ENCODE results near the gene TBC1D22A. TPM values are rescaled to one million over a fixed set of nuclear protein-coding genes. Genes with fewer than 3 reads are reported as not detected.

The TBC1D22A gene
- total and polyA plus RNA-seq, 9 of the 15 experiments (the other 6 are each of a cell fraction or from before 2014, with no cell fraction given) = 0.20 to 11.5 (median 5.2) TPM

DNA sequence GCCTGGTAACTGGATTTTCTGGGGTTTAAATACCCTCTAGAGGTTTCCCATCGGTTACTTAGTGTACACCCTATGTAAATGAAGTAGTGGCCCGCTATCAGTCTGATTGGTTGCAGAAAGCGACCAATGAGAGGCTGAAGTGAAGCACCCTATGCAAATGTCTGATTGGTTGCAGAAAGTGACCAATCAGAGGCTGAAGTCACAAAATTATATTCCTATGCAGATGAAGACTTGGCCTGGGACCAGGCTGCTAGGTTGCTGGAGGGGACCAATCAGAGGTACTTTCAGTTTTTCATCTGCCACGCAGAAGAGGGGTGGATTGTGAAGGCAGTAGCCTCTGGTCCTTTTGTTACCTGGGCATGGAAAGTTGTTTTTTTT, 134.8 kb downstream of the TBC1D22A start:
- no peaks in the 10 kb centered on the region for H3K9me1 ChIP-seq (ENCODE audit: control insufficient read depth, insufficient read depth, low read length)
- BruUV-seq (replicated peaks) = no TSS peak
- in situ Hi-C loops (cut with MboI) = no loop called here
- DNase-seq (ENCODE audit: extremely low read depth in 1 of 4, low spot score in 3 of 4) (peak in 2 of 4 experiments; percentile 29 to 30), FAIRE-seq (peak; percentile 61), ATAC-seq (peak; percentile 77)
- H3K9ac ChIP-seq (ENCODE audit: insufficient read depth in 1 of 2, low read depth in 2 of 2, low read length in 2 of 2) = no peak overlapping the region
- H3K27me3 ChIP-seq (ENCODE audit: control insufficient read depth in 2 of 2, insufficient read depth in 2 of 2, low read length in 2 of 2) = no peaks in the 10 kb centered on the region
- H2AFZ ChIP-seq (ENCODE audit: low read depth, low read length) = no peak overlapping the region
- 93% methylated on average over 4 of the region's 4 CpGs for WGBS (ENCODE audit: insufficient coverage, low coverage, missing lambda C conversion rate)
- no peak overlapping the region for H3K27ac ChIP-seq (ENCODE audit: extremely low read depth, low read depth, low read length)
- peaks cover 5% of the 10 kb centered on the region; the same call in 1 of the 3 replicates for H3K36me3 ChIP-seq (ENCODE audit: control insufficient read depth, insufficient read depth, low read length)
- ChIA-PET CTCF (ENCODE audit: low intra/inter-chr PET ratio) (no interaction called here), POLR2A (no interaction called here)
- no peak overlapping the region for H3K4me2 ChIP-seq (ENCODE audit: insufficient read depth, low read length)
- peaks cover 14% of the 10 kb centered on the region in 2 experiments; a peak in 4 of 5 replicates for H3K4me1 ChIP-seq (replicated peaks in 1 of 2; ENCODE audit: control insufficient read depth in 2 of 2, insufficient read depth in 2 of 2, low read length in 2 of 2)
- no peak overlapping the region for H3K4me3 ChIP-seq
- H4K20me1 ChIP-seq (replicated peaks; ENCODE audit: control insufficient read depth, insufficient read depth, low read length) = no peaks in the 10 kb centered on the region
- intact Hi-C loops (cut with micrococcal nuclease) = no loop called here
- H3K9me3 ChIP-seq (replicated peaks; ENCODE audit: control insufficient read depth, insufficient read depth, low read depth, low read length) = no peaks in the 10 kb centered on the region
- no peak for TF ChIP-seq ZNF23 (CRISPR knock-in tag; IDR thresholded peaks at IDR 0.05)
- TF ChIP-seq HMG20B (CRISPR knock-in tag; IDR thresholded peaks at IDR 0.05) = no peak
- no peak for TF ChIP-seq MYNN (IDR thresholded peaks at IDR 0.05)
- TF ChIP-seq MYNN (CRISPR knock-in tag; IDR thresholded peaks at IDR 0.05) = no peak
- TF ChIP-seq ZNF324 (CRISPR knock-in tag; IDR thresholded peaks at IDR 0.05) = no peak
- H3K79me2 ChIP-seq (ENCODE audit: control insufficient read depth, insufficient read depth, low read length) = no peaks in the 10 kb centered on the region

DNA sequence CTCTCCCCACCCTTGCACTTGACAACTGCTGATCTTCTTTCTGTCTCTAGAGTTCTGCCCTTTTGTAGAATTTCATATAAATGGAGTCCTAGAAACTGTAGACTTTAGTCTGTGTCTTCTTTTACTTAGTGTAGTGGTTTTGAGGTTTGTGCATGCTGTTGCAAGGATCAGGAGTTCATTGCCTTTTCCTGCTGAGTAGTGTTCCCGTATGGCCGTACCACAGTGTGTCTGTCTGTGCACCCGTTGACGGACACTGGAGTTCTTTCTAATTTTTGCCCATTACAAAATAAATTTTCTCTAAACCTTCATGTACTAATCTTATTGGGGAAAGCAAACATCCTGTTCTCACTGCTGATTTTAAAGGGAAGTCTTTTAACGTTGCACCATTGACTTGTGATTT, 138.1 kb downstream of the TBC1D22A start:
- Histone ChIP-seq H3K27ac (ENCODE audit: extremely low read depth, low read depth, low read length) (no peak overlapping the region), H2AFZ (ENCODE audit: low read depth, low read length) (no peak overlapping the region), H3K9me1 (ENCODE audit: control insufficient read depth, insufficient read depth, low read length) (no peaks in the 10 kb centered on the region), H3K4me3 (no peak overlapping the region), H3K9me3 (replicated peaks; ENCODE audit: control insufficient read depth, insufficient read depth, low read depth, low read length) (no peaks in the 10 kb centered on the region), H3K36me3 (ENCODE audit: control insufficient read depth, insufficient read depth, low read length) (0 out of 3 replicates have a peak, but pooled peaks cover 4% of the 10 kb centered on the region), H3K79me2 (ENCODE audit: control insufficient read depth, insufficient read depth, low read length) (no peaks in the 10 kb centered on the region), H3K4me1 (replicated peaks in 1 of 2; ENCODE audit: control insufficient read depth in 2 of 2, insufficient read depth in 2 of 2, low read length in 2 of 2) (peaks cover 8 to 10% of the 10 kb centered on the region in 2 experiments; a peak in 4 of 5 replicates), H3K4me2 (ENCODE audit: insufficient read depth, low read length) (no peak overlapping the region), H4K20me1 (replicated peaks; ENCODE audit: control insufficient read depth, insufficient read depth, low read length) (no peaks in the 10 kb centered on the region), H3K9ac (ENCODE audit: insufficient read depth in 1 of 2, low read depth in 2 of 2, low read length in 2 of 2) (no peak overlapping the region), H3K27me3 (ENCODE audit: control insufficient read depth in 2 of 2, insufficient read depth in 2 of 2, low read length in 2 of 2) (no peaks in the 10 kb centered on the region)
- no peak for ATAC-seq
- FAIRE-seq = no peak
- DNase-seq (ENCODE audit: extremely low read depth in 1 of 4, low spot score in 3 of 4) = no peak
- CTCF ChIA-PET (ENCODE audit: low intra/inter-chr PET ratio) = no interaction called here
- intact Hi-C loops (cut with micrococcal nuclease) = no loop called here
- no TSS peak for BruUV-seq (replicated peaks)
- 82% methylated on average over 5 of the region's 5 CpGs for WGBS (ENCODE audit: insufficient coverage, low coverage, missing lambda C conversion rate)
- POLR2A ChIA-PET = no interaction called here
- in situ Hi-C loops (cut with MboI) = no loop called here
- no peak for TF ChIP-seq NCOA1 (IDR thresholded peaks at IDR 0.05; ENCODE audit: low read depth)
- no peak for TF ChIP-seq POLR2G (IDR thresholded peaks at IDR 0.05; ENCODE audit: low read depth, low read length)
- no peak for TF ChIP-seq ZNF696 (CRISPR knock-in tag; conservative IDR thresholded peaks at IDR 0.05)
- TF ChIP-seq CHD4 (IDR thresholded peaks at IDR 0.05; ENCODE audit: insufficient read depth, insufficient replicate concordance, low read depth, low read length, poor library complexity, severe bottlenecking) = no peak
- no peak for TF ChIP-seq NELFE (IDR thresholded peaks at IDR 0.05; ENCODE audit: insufficient read depth, insufficient read length)
- TF ChIP-seq KLF1 (tag; IDR thresholded peaks at IDR 0.05) = no peak
- no peak for TF ChIP-seq ZNF347 (CRISPR knock-in tag; IDR thresholded peaks at IDR 0.05; ENCODE audit: low read depth)
- TF ChIP-seq MEF2D (tag; conservative IDR thresholded peaks at IDR 0.05; ENCODE audit: low read depth) = no peak
- no peak for TF ChIP-seq CSDE1 (IDR thresholded peaks at IDR 0.05)
- no peak for TF ChIP-seq BCOR (IDR thresholded peaks at IDR 0.05)
- no peak for TF ChIP-seq MAZ (CRISPR knock-in tag; conservative IDR thresholded peaks at IDR 0.05 in 1 of 2, IDR thresholded peaks at IDR 0.05 in 1 of 2)

Data from K562 (cell line).